AG09319 (cell line): ENCODE results near the gene LTA.

Experiments
- DNase-seq: peaks from one replicate; pipeline ENCODE4 v3.0.0-alpha.2; 2010; ENCODE audit warnings: low read depth; ENCODE audit errors: extremely low read depth
- CTCF ChIP-seq: IDR thresholded peaks from 2 replicates; pipeline ENCODE4 v1.5.1; 2011; ENCODE audit warnings: low read depth, mild to moderate bottlenecking, inconsistent platforms, low read length, moderate library complexity

The LTA gene

GRCh38 chr6:31544676-31545075, 27.4 kb upstream of the LTA start:
- DNase-seq, result no peak
- no peak for TF ChIP-seq CTCF

GRCh38 chr6:31545291-31545690, 26.8 kb upstream of the LTA start:
- TF ChIP-seq CTCF, result no peak
- no peak for DNase-seq

GRCh38 chr6:31546339-31546957, 25.6 kb upstream of the LTA start, which contains the start of gene ATP6V1G2:
ATP6V1G2 (minus strand) TSS chr6:31546608; CDS start chr6:31546559, 49 bp downstream.
- peak; percentile 81 for DNase-seq
- peak; percentile 99 for TF ChIP-seq CTCF

GRCh38 chr6:31546958-31547726, 24.9 kb upstream of the LTA start, which contains the start of gene NFKBIL1:
NFKBIL1 (plus strand) TSS chr6:31547608; CDS start chr6:31547695, 87 bp downstream.
- TF ChIP-seq CTCF, result no peak
- peak; percentile 95 for DNase-seq

- no peak for TF ChIP-seq CTCF
- DNase-seq, result no peak
These were observed 24.2 kb upstream of the LTA start for GRCh38 chr6:31547727-31548543.

GRCh38 chr6:31548544-31548873, 23.6 kb upstream of the LTA start:
- TF ChIP-seq CTCF, result no peak
- DNase-seq, result no peak
